ENCODE data around the gene STKLD1. TPM values are rescaled to one million over a fixed set of nuclear protein-coding genes. Genes with fewer than 3 reads are reported as not detected.

Gene STKLD1
- total RNA-seq, 1 donor from 2014 or later = not detected

- no peaks in the 10 kb centered on the region for H3K27me3 ChIP-seq
- TF ChIP-seq CTCF (IDR thresholded peaks at IDR 0.05) = no peak
- no peaks in the 10 kb centered on the region for H3K9me3 ChIP-seq
- DNase-seq (ENCODE audit: low spot score in 2 of 2) = no peak
- peaks cover 46 to 68% of the 10 kb centered on the region in 2 donors for H3K36me3 ChIP-seq
- H3K4me1 ChIP-seq = peaks cover 0 to 31% of the 10 kb centered on the region in 2 donors
- intact Hi-C loops (cut with DNase I) = no loop called here
- no peak overlapping the region for H3K4me3 ChIP-seq
- no peak overlapping the region for H3K27ac ChIP-seq
Observed at GRCh38 chr9:133367778-133368177, 8.4 kb upstream of the STKLD1 start.

- H3K4me3 ChIP-seq = no peak overlapping the region
- intact Hi-C loops (cut with DNase I) = no loop called here
- H3K27ac ChIP-seq = no peak overlapping the region
- H3K4me1 ChIP-seq = peaks cover 0 to 37% of the 10 kb centered on the region in 2 donors
- H3K36me3 ChIP-seq = peaks cover 43 to 67% of the 10 kb centered on the region in 2 donors
- no peaks in the 10 kb centered on the region for H3K27me3 ChIP-seq
- no peaks in the 10 kb centered on the region for H3K9me3 ChIP-seq
- DNase-seq (ENCODE audit: low spot score in 2 of 2) = no peak
- no peak for TF ChIP-seq CTCF (IDR thresholded peaks at IDR 0.05)
Observed at GRCh38 chr9:133368249-133368881, 7.8 kb upstream of the STKLD1 start.

- H3K27ac ChIP-seq = no peak overlapping the region
- intact Hi-C loops (cut with DNase I) = no loop called here
- H3K4me1 ChIP-seq = peaks cover 4 to 40% of the 10 kb centered on the region in 2 donors
- no peak for TF ChIP-seq CTCF (IDR thresholded peaks at IDR 0.05)
- H3K4me3 ChIP-seq = no peak overlapping the region
- no peaks in the 10 kb centered on the region for H3K9me3 ChIP-seq
- no peaks in the 10 kb centered on the region for H3K27me3 ChIP-seq
- no peak for DNase-seq (ENCODE audit: low spot score in 2 of 2)
- peaks cover 34 to 57% of the 10 kb centered on the region in 2 donors for H3K36me3 ChIP-seq
Observed at GRCh38 chr9:133369422-133369821, 6.7 kb upstream of the STKLD1 start.

GRCh38 chr9:133369933-133370332 is 6.2 kb upstream of the STKLD1 start:
- intact Hi-C loops (cut with DNase I) = loop anchor here (10.0 kb wide), 1 partner anchor 655 kb away; the partner anchor contains the start of gene BRD3OS

GRCh38 chr9:133370685-133371084 is 5.5 kb upstream of the STKLD1 start:
- DNase-seq (ENCODE audit: low spot score in 2 of 2) = no peak
- no peak overlapping the region for H3K4me3 ChIP-seq
- TF ChIP-seq CTCF (IDR thresholded peaks at IDR 0.05) = no peak
- no peaks in the 10 kb centered on the region for H3K9me3 ChIP-seq
- intact Hi-C loops (cut with DNase I) = loop anchor here (10.0 kb wide), 1 partner anchor 654 kb away; the partner anchor contains the start of gene BRD3OS
- no peaks in the 10 kb centered on the region for H3K27me3 ChIP-seq
- H3K4me1 ChIP-seq = peaks cover 7 to 40% of the 10 kb centered on the region in 2 donors
- H3K36me3 ChIP-seq = peaks cover 21 to 47% of the 10 kb centered on the region in 2 donors
- no peak overlapping the region for H3K27ac ChIP-seq

More at GRCh38 chr9:133369933-133370332, 6.2 kb upstream of the STKLD1 start:
- Histone ChIP-seq H3K4me3 (no peak overlapping the region), H3K27me3 (no peaks in the 10 kb centered on the region), H3K36me3 (peaks cover 29 to 52% of the 10 kb centered on the region in 2 donors), H3K27ac (no peak overlapping the region), H3K4me1 (peaks cover 7 to 40% of the 10 kb centered on the region in 2 donors), H3K9me3 (no peaks in the 10 kb centered on the region)
- DNase-seq (ENCODE audit: low spot score in 2 of 2) = no peak
- TF ChIP-seq CTCF (IDR thresholded peaks at IDR 0.05) = no peak
